ENCODE measurements around the gene ECE2. TPM values are rescaled to one million over a fixed set of nuclear protein-coding genes. Genes with fewer than 3 reads are reported as not detected.

ECE2 gene
- total and polyA plus RNA-seq, 4 donors = not detected

- no peak for DNase-seq (ENCODE audit: low spot score)
- under 1% methylated on average over 67 of the region's 67 CpGs for WGBS
- H3K27ac ChIP-seq (ENCODE audit: low read depth in 1 of 2, low read length in 2 of 2) = no peak within 1 kb of the TSS
- no peaks in the 10 kb centered on the region for H3K9me3 ChIP-seq (ENCODE audit: control insufficient read depth in 4 of 4, low read length in 3 of 4)
- H3K4me1 ChIP-seq (ENCODE audit: control insufficient read depth in 4 of 4, insufficient read depth in 4 of 4, low read length in 3 of 4) = peaks cover 9 to 29% (median 14%) of the 10 kb centered on the region in 4 donors
- no peaks in the 10 kb centered on the region for H3K27me3 ChIP-seq (ENCODE audit: control insufficient read depth in 4 of 4, insufficient read depth in 4 of 4, low read length in 3 of 4)
- peak within 1 kb of the TSS in 2 of 3 donors; percentile 9 to 67 for H3K4me3 ChIP-seq (ENCODE audit: low read depth in 1 of 3, low read length in 3 of 3)
- TF ChIP-seq HNF4G (IDR thresholded peaks at IDR 0.05) (no peak), CTCF (IDR thresholded peaks at IDR 0.05; ENCODE audit: low read depth, low read length, missing input control) (no peak), REST (IDR thresholded peaks at IDR 0.05) (no peak), JUND (IDR thresholded peaks at IDR 0.05) (no peak), HNF4A (conservative IDR thresholded peaks at IDR 0.05) (peak in 1 of 2 donors; percentile 5), ATF3 (IDR thresholded peaks at IDR 0.05) (no peak)
- H3K9ac ChIP-seq (ENCODE audit: low read depth in 1 of 2, low read length in 2 of 2) = no peak within 1 kb of the TSS
- peaks cover 0 to 5% (median 0%) of the 10 kb centered on the region in 4 donors for H3K36me3 ChIP-seq (ENCODE audit: control insufficient read depth in 4 of 4, insufficient read depth in 3 of 4, low read depth in 1 of 4, low read length in 3 of 4)
Measured at GRCh38 chr3:184261270-184261853, 14.5 kb upstream of the ECE2 start, which contains the start of gene CAMK2N2. Gene CAMK2N2 (minus strand): TSS chr3:184261553. CDS start chr3:184261285, 268 bp downstream.

- TF ChIP-seq FOXA1 (IDR thresholded peaks at IDR 0.05) = no peak
- TF ChIP-seq EGR1 (IDR thresholded peaks at IDR 0.05; ENCODE audit: low read depth in 2 of 2) = peak in 1 of 2 donors; percentile 18
- peak; percentile 16 for TF ChIP-seq SP1 (IDR thresholded peaks at IDR 0.05)
- TF ChIP-seq HNF4A (conservative IDR thresholded peaks at IDR 0.05) = peak in 1 of 2 donors; percentile 1
- Histone ChIP-seq H3K4me1 (ENCODE audit: control insufficient read depth in 4 of 4, insufficient read depth in 4 of 4, low read length in 3 of 4) (peaks cover 9 to 29% (median 14%) of the 10 kb centered on the region in 4 donors), H3K9ac (ENCODE audit: low read depth in 1 of 2, low read length in 2 of 2) (no peak overlapping the region), H3K4me3 (ENCODE audit: low read depth in 1 of 3, low read length in 3 of 3) (peak overlapping the region in 2 of 3 donors; percentile 9 to 67), H3K27ac (ENCODE audit: low read depth in 1 of 2, low read length in 2 of 2) (no peak overlapping the region), H3K27me3 (ENCODE audit: control insufficient read depth in 4 of 4, insufficient read depth in 4 of 4, low read length in 3 of 4) (no peaks in the 10 kb centered on the region), H3K9me3 (ENCODE audit: control insufficient read depth in 4 of 4, low read length in 3 of 4) (no peaks in the 10 kb centered on the region), H3K36me3 (ENCODE audit: control insufficient read depth in 4 of 4, insufficient read depth in 3 of 4, low read depth in 1 of 4, low read length in 3 of 4) (peaks cover 0 to 5% (median 0%) of the 10 kb centered on the region in 4 donors)
- no peak for DNase-seq (ENCODE audit: low spot score)
- WGBS = 2% methylated on average over 66 of the region's 66 CpGs
Measured at GRCh38 chr3:184261854-184262763, 13.7 kb upstream of the ECE2 start.
